Astrocyte (in vitro differentiated cells and primary cell): ENCODE results near the gene PDE1C.

Experiments used
- CTCF ChIP-seq: IDR thresholded peaks from 2 replicates; pipeline ENCODE4 v1.5.1; 2011; ENCODE audit warnings: low read depth, mild to moderate bottlenecking, inconsistent platforms, low read length, moderate library complexity; ENCODE audit not compliant: insufficient read depth
- EZH2 ChIP-seq: IDR thresholded peaks from 2 replicates; pipeline ENCODE4 v1.6.1; 2012; ENCODE audit warnings: mild to moderate bottlenecking, low read length, inconsistent platforms; ENCODE audit not compliant: insufficient read depth

GRCh38 chr7:32091608-32092210, 21.5 kb upstream of the PDE1C start:
- no peak for TF ChIP-seq CTCF
- TF ChIP-seq EZH2, result no peak
